Naive thymus-derived CD4-positive, alpha-beta T cell (primary cell): Measurements from ENCODE around the gene MYOCOS. TPM values are rescaled to one million over a fixed set of nuclear protein-coding genes. Genes with fewer than 3 reads are reported as not detected.

Experiments
- ATAC-seq: fragments of 150-1000 bp; cut with Tn5 transposase; 2 replicates; pipeline ENCODE4 v1.10.0; 2021; ENCODE audit warnings: mild to moderate bottlenecking, moderate library complexity
- CTCF ChIA-PET: fragments of 350-600 bp; sonication (Branson Sonifier 250); formaldehyde crosslinking; loops from one replicate; lab custom pipeline; 2021; ENCODE audit warnings: antibody characterized with exemption; lab: Charles Lee
- POLR2A ChIA-PET: fragments of 350-600 bp; sonication (Branson Sonifier 250); formaldehyde crosslinking; loops from one replicate; lab custom pipeline; 2021; ENCODE audit warnings: antibody characterized with exemption, inconsistent platforms; lab: Charles Lee
- DNase-seq, 9 donors: peaks; one replicate each; pipeline versions ENCODE4 v3.0.0 to v3.0.0-alpha.2; 2020 to 2022; ENCODE audit warnings: mixed read lengths in 1 of 9
- H3K27ac ChIP-seq: one replicate; pipeline ENCODE4 v1.7.0; 2013; ENCODE audit warnings: mild to moderate bottlenecking, low read depth, low read length, moderate library complexity
- H3K27me3 ChIP-seq, 2 donors: one replicate each; pipeline ENCODE4 v1.7.0; 2013; ENCODE audit warnings: low read length in 2 of 2, mild to moderate bottlenecking in 2 of 2, moderate library complexity in 2 of 2; ENCODE audit not compliant: control insufficient read depth in 2 of 2, insufficient read depth in 2 of 2
- H3K36me3 ChIP-seq, 3 experiments: 1 replicate in 2 of 3; 2 replicates in 1 of 3; pipeline ENCODE4 v1.7.0; 2013; ENCODE audit warnings: low read length in 3 of 3, mild to moderate bottlenecking in 3 of 3, moderate library complexity in 1 of 3; ENCODE audit not compliant: insufficient read depth in 3 of 3, control insufficient read depth in 2 of 3
- H3K4me1 ChIP-seq, 2 donors: one replicate each; pipeline ENCODE4 v1.7.0; 2013; ENCODE audit warnings: low read length in 2 of 2, mild to moderate bottlenecking in 2 of 2, moderate library complexity in 1 of 2; ENCODE audit not compliant: control insufficient read depth in 2 of 2, insufficient read depth in 2 of 2
- H3K4me3 ChIP-seq: 2 replicates; pipeline ENCODE4 v1.7.0; 2013; ENCODE audit warnings: mild to moderate bottlenecking, low read length
- H3K9me3 ChIP-seq, 3 experiments: 1 replicate in 2 of 3; 2 replicates in 1 of 3; pipeline ENCODE4 v1.7.0; 2013; ENCODE audit warnings: low read length in 3 of 3; ENCODE audit not compliant: control insufficient read depth in 2 of 3
- H3K27ac Mint-ChIP-seq, 9 donors: one replicate each; pipeline ENCODE4 v1.8.0; 2020 to 2022; ENCODE audit warnings: mixed read lengths in 9 of 9, mild to moderate bottlenecking in 8 of 9, moderate library complexity in 5 of 9, inconsistent platforms in 2 of 9
- H3K27me3 Mint-ChIP-seq, 5 donors: one replicate each; pipeline ENCODE4 v1.8.0; 2021 to 2022; ENCODE audit warnings: mixed read lengths in 5 of 5, mild to moderate bottlenecking in 1 of 5
- H3K36me3 Mint-ChIP-seq, 5 donors: one replicate each; pipeline ENCODE4 v1.8.0; 2020 to 2022; ENCODE audit warnings: mixed read lengths in 5 of 5, mild to moderate bottlenecking in 3 of 5, inconsistent platforms in 1 of 5
- H3K4me1 Mint-ChIP-seq, 7 donors: one replicate each; pipeline ENCODE4 v1.8.0; 2020 to 2022; ENCODE audit warnings: mixed read lengths in 7 of 7, mild to moderate bottlenecking in 3 of 7, inconsistent platforms in 1 of 7
- H3K4me3 Mint-ChIP-seq, 10 donors: one replicate each; pipeline ENCODE4 v1.8.0; 2020 to 2022; ENCODE audit warnings: mild to moderate bottlenecking in 10 of 10, mixed read lengths in 10 of 10, moderate library complexity in 6 of 10, inconsistent platforms in 2 of 10
- H3K9me3 Mint-ChIP-seq, 11 donors: one replicate each; pipeline ENCODE4 v1.8.0; 2020 to 2022; ENCODE audit warnings: mixed read lengths in 11 of 11, mild to moderate bottlenecking in 4 of 11, inconsistent platforms in 1 of 11, moderate library complexity in 1 of 11
- intact Hi-C, 2 donors: fragments of 100-400 bp; cut with micrococcal nuclease; formaldehyde crosslinking; loops; one replicate each; pipeline ENCODE4 v1.15.1; 2023
- polyA plus RNA-seq, 2 donors: library from polyadenylated mRNA; unstranded; fragments of 300-500 nt; fragmentation: Illumina TruSeq; gene quantifications; one replicate each; pipeline ENCODE4 v1.2.3, GENCODE V29; 2021
- total RNA-seq, 6 experiments: library from RNA in 5 of 6; stranded (reverse) in 5 of 6; gene quantifications; 1 replicate in 5 of 6; 2 replicates in 1 of 6; pipeline ENCODE4 v1.2.3 and lab custom pipeline; 2021 to 2026

The MYOCOS gene
- total RNA-seq (under 1 TPM in 3 of 5 experiments, not detected in 2; 0.22 to 0.81 (median 0.41) TPM), polyA plus RNA-seq (under 1 TPM in 1 of 2 donors, not detected in 1; 0.19 TPM), total RNA-seq (lab: John Stamatoyannopoulos, UW) (not detected)

DNA sequence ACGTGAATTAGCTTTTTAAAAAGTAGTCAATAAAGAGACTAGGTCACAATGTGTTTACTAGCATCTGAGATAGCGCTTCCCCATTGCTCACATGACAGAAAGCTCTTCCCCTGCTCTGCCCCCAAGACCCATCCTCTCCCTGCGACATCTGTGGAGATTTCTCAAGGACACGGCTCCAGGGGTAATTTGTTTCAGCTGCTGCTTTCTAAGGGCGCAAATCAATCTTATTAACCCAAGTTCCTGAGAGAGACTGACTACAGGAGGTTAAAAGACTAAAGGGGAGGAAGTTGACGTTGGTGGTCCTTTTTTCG lies at the start of gene MYOCOS:
Gene MYOCOS, plus strand, starts transcription at position 92 of the 311 bp plus-strand sequence. CDS start 1,641 bp downstream, outside the sequence.
- intact Hi-C loops = no loop called here
- no peak for DNase-seq
- Histone ChIP-seq H3K9me3 (no peaks in the 10 kb centered on the region), H3K36me3 (no peaks in the 10 kb centered on the region), H3K4me3 (no peak within 1 kb of the TSS), H3K27ac (no peak within 1 kb of the TSS), H3K27me3 (peaks cover 0 to under 1% of the 10 kb centered on the region in 2 donors), H3K4me1 (no peaks in the 10 kb centered on the region)
- Mint-ChIP-seq H3K27ac (no peak within 1 kb of the TSS), H3K27me3 (peaks cover 0 to 7% (median 4%) of the 10 kb centered on the region in 5 donors), H3K4me1 (no peaks in the 10 kb centered on the region), H3K36me3 (no peaks in the 10 kb centered on the region), H3K9me3 (no peaks in the 10 kb centered on the region), H3K4me3 (no peak within 1 kb of the TSS)
- no peak for ATAC-seq
- CTCF ChIA-PET = no interaction called here
- POLR2A ChIA-PET = no interaction called here

DNA sequence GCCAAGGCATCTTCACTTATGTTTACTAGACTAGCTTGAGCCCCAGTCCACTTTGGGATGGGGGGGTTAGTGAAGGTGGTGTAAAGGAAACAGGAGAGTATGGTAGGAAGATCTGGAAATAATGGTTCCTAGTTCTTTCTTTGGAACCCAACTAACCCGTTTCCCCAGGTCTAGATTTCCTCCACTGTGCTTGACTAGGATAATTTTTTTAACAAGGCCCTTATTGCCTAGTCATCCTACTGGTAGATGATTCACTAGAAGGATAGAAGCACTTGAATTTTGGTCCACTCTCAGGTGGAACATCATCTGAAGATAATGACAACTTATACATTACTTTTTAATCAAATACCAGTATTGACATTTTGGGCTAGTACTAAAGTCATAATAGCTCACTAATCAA lies 45.9 kb upstream of the MYOCOS start:
- H3K36me3 ChIP-seq = peaks cover 41 to 82% (median 59%) of the 10 kb centered on the region in 3 experiments
- Mint-ChIP-seq H3K9me3 (no peaks in the 10 kb centered on the region), H3K27me3 (no peaks in the 10 kb centered on the region), H3K36me3 (peaks cover 17 to 52% (median 36%) of the 10 kb centered on the region in 5 donors), H3K4me1 (peaks cover 6 to 17% (median 11%) of the 10 kb centered on the region in 7 donors), H3K27ac (peak overlapping the region in 1 of 9 donors; percentile 33), H3K4me3 (no peak overlapping the region)
- ChIA-PET POLR2A (no interaction called here), CTCF (interaction anchor here (0.7 kb wide), 1 partner anchor 41 kb away, joined by 3 read pairs; no protein-coding TSS in a partner anchor)
- H3K4me1 ChIP-seq = no peaks in the 10 kb centered on the region
- H3K27ac ChIP-seq = no peak overlapping the region
- no peaks in the 10 kb centered on the region for H3K27me3 ChIP-seq
- H3K9me3 ChIP-seq = no peaks in the 10 kb centered on the region
- no peak for DNase-seq
- no peak for ATAC-seq
- no peak overlapping the region for H3K4me3 ChIP-seq
- intact Hi-C loops = no loop called here

DNA sequence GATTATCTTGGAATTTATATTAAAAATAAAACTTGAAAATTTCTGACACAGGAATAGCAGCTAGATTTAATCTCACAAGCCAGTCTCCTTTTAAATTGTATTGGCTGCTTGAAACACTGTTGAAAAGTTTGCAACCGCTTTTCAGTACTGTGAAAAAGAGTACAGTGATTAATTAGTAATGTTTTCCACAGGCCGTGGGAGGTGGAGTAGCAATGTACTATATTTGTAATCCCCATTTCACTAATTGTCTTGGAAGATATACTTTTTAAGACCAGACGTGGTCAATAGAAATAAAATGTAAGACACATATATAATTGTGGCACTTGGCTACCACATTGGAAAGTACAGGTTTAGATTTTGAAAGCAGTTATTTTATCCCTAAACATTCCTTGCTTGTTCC lies 40.8 kb upstream of the MYOCOS start:
- ChIA-PET POLR2A (no interaction called here), CTCF (no interaction called here)
- H3K9me3 ChIP-seq = no peaks in the 10 kb centered on the region
- Mint-ChIP-seq H3K4me1 (peaks cover 4 to 31% (median 8%) of the 10 kb centered on the region in 7 donors), H3K9me3 (no peaks in the 10 kb centered on the region), H3K36me3 (peaks cover 18 to 47% (median 36%) of the 10 kb centered on the region in 5 donors), H3K27ac (peak overlapping the region in 1 of 9 donors; percentile 55), H3K27me3 (no peaks in the 10 kb centered on the region), H3K4me3 (no peak overlapping the region)
- H3K4me3 ChIP-seq = no peak overlapping the region
- no peak for ATAC-seq
- DNase-seq = no peak
- H3K4me1 ChIP-seq = no peaks in the 10 kb centered on the region
- no peak overlapping the region for H3K27ac ChIP-seq
- intact Hi-C loops = loop anchor here in 1 of 2 donors (5.0 kb wide), 3 partner anchors 39 to 161 kb away; partner anchors contain the start of genes PRRC2C and VAMP4
- peaks cover 33 to 88% (median 55%) of the 10 kb centered on the region in 3 experiments for H3K36me3 ChIP-seq
- no peaks in the 10 kb centered on the region for H3K27me3 ChIP-seq

- Mint-ChIP-seq H3K9me3 (no peaks in the 10 kb centered on the region), H3K27ac (peak overlapping the region; percentile 13 to 81 (median 51)), H3K36me3 (peaks cover 19 to 46% (median 38%) of the 10 kb centered on the region in 5 donors), H3K4me1 (peaks cover 4 to 31% (median 8%) of the 10 kb centered on the region in 7 donors), H3K27me3 (no peaks in the 10 kb centered on the region), H3K4me3 (no peak overlapping the region)
- ChIA-PET CTCF (no interaction called here), POLR2A (interaction anchor here (1.1 kb wide), 1 partner anchor 15 kb away, joined by 3 read pairs; no protein-coding TSS in a partner anchor)
- DNase-seq (no peak), ATAC-seq (no peak)
- H3K36me3 ChIP-seq = peaks cover 34 to 85% (median 56%) of the 10 kb centered on the region in 3 experiments
- intact Hi-C loops = loop anchor here in 1 of 2 donors (5.0 kb wide), 3 partner anchors 39 to 161 kb away; partner anchors contain the start of genes PRRC2C and VAMP4
- H3K4me1 ChIP-seq = no peaks in the 10 kb centered on the region
- H3K9me3 ChIP-seq = no peaks in the 10 kb centered on the region
- no peak overlapping the region for H3K27ac ChIP-seq
- H3K4me3 ChIP-seq = no peak overlapping the region
- no peaks in the 10 kb centered on the region for H3K27me3 ChIP-seq
Measured at GRCh38 chr1:171581766-171582165, 40.3 kb upstream of the MYOCOS start.

- no peak overlapping the region for H3K27ac ChIP-seq
- Mint-ChIP-seq H3K27me3 (no peaks in the 10 kb centered on the region), H3K36me3 (peaks cover 18 to 46% (median 40%) of the 10 kb centered on the region in 5 donors), H3K27ac (peak overlapping the region in 2 of 9 donors; percentile 19 to 28), H3K4me1 (peaks cover 4 to 33% (median 8%) of the 10 kb centered on the region in 7 donors), H3K9me3 (peaks cover 0 to 2% (median 0%) of the 10 kb centered on the region in 11 donors), H3K4me3 (no peak overlapping the region)
- ATAC-seq (no peak), DNase-seq (no peak)
- POLR2A ChIA-PET = interaction anchor here (0.6 to 1.1 kb wide), 2 partner anchors 16 to 78 kb away, joined by 3 read pairs; no protein-coding TSS in a partner anchor
- H3K4me1 ChIP-seq = no peaks in the 10 kb centered on the region
- no peak overlapping the region for H3K4me3 ChIP-seq
- intact Hi-C loops = loop anchor here in 1 of 2 donors (5.0 kb wide), 3 partner anchors 40 to 160 kb away; partner anchors contain the start of genes PRRC2C and VAMP4
- CTCF ChIA-PET = interaction anchor here (0.8 kb wide), 1 partner anchor 1654 kb away, joined by 4 read pairs; no protein-coding TSS in a partner anchor
- H3K36me3 ChIP-seq = peaks cover 36 to 85% (median 57%) of the 10 kb centered on the region in 3 experiments
- no peaks in the 10 kb centered on the region for H3K9me3 ChIP-seq
- no peaks in the 10 kb centered on the region for H3K27me3 ChIP-seq
Measured at GRCh38 chr1:171582589-171582988, 39.5 kb upstream of the MYOCOS start.

GRCh38 chr1:171583591-171584201 lies 38.3 kb upstream of the MYOCOS start:
- ChIA-PET POLR2A (no interaction called here), CTCF (interaction anchor here (0.6 to 0.8 kb wide), 3 partner anchors 58 to 1655 kb away, joined by 3 to 4 read pairs (median 3); partner anchors contain the start of gene PRRC2C)
- no peaks in the 10 kb centered on the region for H3K27me3 ChIP-seq
- Mint-ChIP-seq H3K4me3 (no peak overlapping the region), H3K27me3 (no peaks in the 10 kb centered on the region), H3K36me3 (peaks cover 18 to 51% (median 40%) of the 10 kb centered on the region in 5 donors), H3K4me1 (peaks cover 4 to 33% (median 8%) of the 10 kb centered on the region in 7 donors), H3K9me3 (peaks cover 0 to 2% (median 0%) of the 10 kb centered on the region in 11 donors), H3K27ac (peak overlapping the region in 4 of 9 donors; percentile 1 to 28 (median 8))
- intact Hi-C loops = loop anchor here in 1 of 2 donors (5.0 kb wide), 3 partner anchors 41 to 159 kb away; partner anchors contain the start of genes PRRC2C and VAMP4
- no peaks in the 10 kb centered on the region for H3K4me1 ChIP-seq
- no peak for DNase-seq
- H3K27ac ChIP-seq = no peak overlapping the region
- ATAC-seq = no peak
- no peaks in the 10 kb centered on the region for H3K9me3 ChIP-seq
- no peak overlapping the region for H3K4me3 ChIP-seq
- H3K36me3 ChIP-seq = peaks cover 36 to 85% (median 53%) of the 10 kb centered on the region in 3 experiments
